Smooth muscle cell (in vitro differentiated cells): ENCODE measurements around the gene PITPNB. TPM values are rescaled to one million over a fixed set of nuclear protein-coding genes. Genes with fewer than 3 reads are reported as not detected.
A peak's percentile ranks its signal among the peaks of the same experiment; 100 is the strongest.

Experiments
- DNase-seq: peaks from one replicate; lab custom pipeline; 2025; ENCODE audit not compliant: unreplicated experiment; lab: John Stamatoyannopoulos, UW
- H2AFZ ChIP-seq: fragments of 200-600 bp; sonication (generic); 2 replicates; pipeline ENCODE4 v1.6.0; 2016; ENCODE audit warnings: antibody characterized with exemption, low read depth, mild to moderate bottlenecking
- H3F3A ChIP-seq: fragments of 200-600 bp; sonication (generic); 2 replicates; pipeline ENCODE4 v1.6.0; 2017; ENCODE audit warnings: antibody characterized with exemption, low read depth
- H3K27ac ChIP-seq: fragments of 200-600 bp; sonication (generic); 2 replicates; pipeline ENCODE4 v1.5.1; 2016; ENCODE audit warnings: low read depth, mild to moderate bottlenecking
- H3K27me3 ChIP-seq: fragments of 200-600 bp; sonication (generic); 2 replicates; pipeline ENCODE4 v1.6.1; 2016; ENCODE audit warnings: low read depth, mild to moderate bottlenecking
- H3K36me3 ChIP-seq: fragments of 200-600 bp; sonication (generic); 2 replicates; pipeline ENCODE4 v1.5.1; 2016; ENCODE audit warnings: low read depth
- H3K4me1 ChIP-seq: fragments of 200-600 bp; sonication (generic); 2 replicates; pipeline ENCODE4 v1.5.1; 2016; ENCODE audit warnings: low read depth
- H3K4me2 ChIP-seq: fragments of 200-600 bp; sonication (generic); 2 replicates; pipeline ENCODE4 v1.6.0; 2016; ENCODE audit warnings: mild to moderate bottlenecking
- H3K4me3 ChIP-seq: fragments of 200-600 bp; sonication (generic); 2 replicates; pipeline ENCODE4 v1.5.1; 2016; ENCODE audit warnings: mild to moderate bottlenecking
- H3K79me2 ChIP-seq: fragments of 200-600 bp; sonication (generic); 2 replicates; pipeline ENCODE4 v1.6.0; 2016; ENCODE audit warnings: low read depth, mild to moderate bottlenecking
- H3K9ac ChIP-seq: fragments of 200-600 bp; sonication (generic); 2 replicates; pipeline ENCODE4 v1.6.0; 2016; ENCODE audit warnings: low read depth
- H3K9me3 ChIP-seq: fragments of 200-600 bp; sonication (generic); replicated peaks from 2 replicates; pipeline ENCODE4 v1.5.1; 2016; ENCODE audit warnings: low read depth
- H4K20me1 ChIP-seq: fragments of 200-600 bp; sonication (generic); 2 replicates; pipeline ENCODE4 v1.6.0; 2016; ENCODE audit warnings: low read depth
- CTCF ChIP-seq: fragments of 200-600 bp; sonication (generic); IDR thresholded peaks from 2 replicates; pipeline ENCODE4 v1.5.1; 2017; ENCODE audit warnings: borderline replicate concordance, mild to moderate bottlenecking, antibody characterized with exemption; ENCODE audit not compliant: insufficient read depth, poor library complexity, severe bottlenecking
- WGBS: methylation state at CpG from one replicate; pipeline ENCODE4 v1.1.7; 2016; ENCODE audit warnings: low lambda C conversion rate; 5-methylcytosine and 5-hydroxymethylcytosine counted together
- polyA plus RNA-seq: library from polyadenylated mRNA; unstranded; fragments of >200 nt; fragmentation: Nextera tagmentation; extraction: Ambion mirVana; gene quantifications from 2 replicates; pipeline ENCODE4 v1.2.1, GENCODE V29; 2016
- total RNA-seq: library from RNA; depleted of rRNA; stranded (reverse); fragments of >200 nt; gene quantifications from 2 replicates; pipeline ENCODE4 v1.2.3, GENCODE V29; 2014

Gene PITPNB
- total and polyA plus RNA-seq, 2 experiments from 2014 or later: 37.8 to 47.0 TPM

- no peaks in the 10 kb centered on the region for H3F3A ChIP-seq
- no peaks in the 10 kb centered on the region for H4K20me1 ChIP-seq
- H3K4me2 ChIP-seq: no peak overlapping the region
- no peak overlapping the region for H3K4me3 ChIP-seq
- TF ChIP-seq CTCF: no peak
- H3K79me2 ChIP-seq: no peaks in the 10 kb centered on the region
- 79% methylated on average over 20 of the region's 20 CpGs for WGBS
- H3K36me3 ChIP-seq: no peaks in the 10 kb centered on the region
- no peak overlapping the region for H2AFZ ChIP-seq
- H3K4me1 ChIP-seq: peaks cover 6% of the 10 kb centered on the region
- no peak for DNase-seq
- peak overlapping the region; percentile 82 for H3K27ac ChIP-seq
- H3K9ac ChIP-seq: no peak overlapping the region
- no peaks in the 10 kb centered on the region for H3K9me3 ChIP-seq
- no peaks in the 10 kb centered on the region for H3K27me3 ChIP-seq
Measured at GRCh38 chr22:27834364-27835185, 84.5 kb downstream of the PITPNB start.

GRCh38 chr22:27833803-27834202 lies 85.3 kb downstream of the PITPNB start:
- no peak overlapping the region for H2AFZ ChIP-seq
- no peak overlapping the region for H3K4me3 ChIP-seq
- H3K9ac ChIP-seq: no peak overlapping the region
- no peaks in the 10 kb centered on the region for H4K20me1 ChIP-seq
- no peak for DNase-seq
- peaks cover 6% of the 10 kb centered on the region for H3K4me1 ChIP-seq
- no peaks in the 10 kb centered on the region for H3K27me3 ChIP-seq
- no peak overlapping the region for H3K27ac ChIP-seq
- H3F3A ChIP-seq: no peaks in the 10 kb centered on the region
- TF ChIP-seq CTCF: no peak
- H3K4me2 ChIP-seq: no peak overlapping the region
- no peaks in the 10 kb centered on the region for H3K79me2 ChIP-seq
- WGBS: 90% methylated on average over 2 of the region's 2 CpGs
- H3K9me3 ChIP-seq: no peaks in the 10 kb centered on the region
- H3K36me3 ChIP-seq: no peaks in the 10 kb centered on the region

- no peak overlapping the region for H3K4me2 ChIP-seq
- WGBS: 91% methylated on average over 7 of the region's 7 CpGs
- no peak for TF ChIP-seq CTCF
- no peaks in the 10 kb centered on the region for H3K27me3 ChIP-seq
- H3K4me3 ChIP-seq: no peak overlapping the region
- no peaks in the 10 kb centered on the region for H3K9me3 ChIP-seq
- no peak for DNase-seq
- no peaks in the 10 kb centered on the region for H3K79me2 ChIP-seq
- no peak overlapping the region for H3K27ac ChIP-seq
- H3K4me1 ChIP-seq: peaks cover 6% of the 10 kb centered on the region
- H3K9ac ChIP-seq: no peak overlapping the region
- H3K36me3 ChIP-seq: no peaks in the 10 kb centered on the region
- no peaks in the 10 kb centered on the region for H4K20me1 ChIP-seq
- H2AFZ ChIP-seq: no peak overlapping the region
- H3F3A ChIP-seq: no peaks in the 10 kb centered on the region
Measured at GRCh38 chr22:27832606-27833005, 86.5 kb downstream of the PITPNB start.

- no peaks in the 10 kb centered on the region for H3K27me3 ChIP-seq
- no peaks in the 10 kb centered on the region for H4K20me1 ChIP-seq
- no peaks in the 10 kb centered on the region for H3K4me1 ChIP-seq
- no peak overlapping the region for H2AFZ ChIP-seq
- H3K79me2 ChIP-seq: no peaks in the 10 kb centered on the region
- H3K4me3 ChIP-seq: no peak overlapping the region
- H3K4me2 ChIP-seq: no peak overlapping the region
- DNase-seq: no peak
- TF ChIP-seq CTCF: no peak
- H3F3A ChIP-seq: no peaks in the 10 kb centered on the region
- no peak overlapping the region for H3K27ac ChIP-seq
- H3K9me3 ChIP-seq: no peaks in the 10 kb centered on the region
- H3K36me3 ChIP-seq: no peaks in the 10 kb centered on the region
- no peak overlapping the region for H3K9ac ChIP-seq
- 65% methylated on average over 3 of the region's 3 CpGs for WGBS
Measured at GRCh38 chr22:27829620-27830019, 89.4 kb downstream of the PITPNB start.
